Transverse colon (tissue), 4 donors: ENCODE data around the gene LOXL1.

Source experiments
- CTCF ChIP-seq, 5 experiments: fragments of 200-600 bp in 3 of 5; fragments of 450-650 bp in 2 of 5; sonication (generic) in 3 of 5; IDR thresholded peaks; 1 replicate in 2 of 5; 2 replicates in 3 of 5; pipeline ENCODE4 v1.5.1; 2016 to 2017; ENCODE audit warnings: antibody characterized with exemption in 5 of 5, inconsistent platforms in 3 of 5, mild to moderate bottlenecking in 2 of 5, moderate library complexity in 1 of 5
- EP300 ChIP-seq: sonication (generic); formaldehyde crosslinking; IDR thresholded peaks from one replicate; pipeline ENCODE4 v1.6.1; 2017; ENCODE audit warnings: antibody characterized with exemption, low read depth
- POLR2A ChIP-seq: fragments of 450-650 bp; IDR thresholded peaks from one replicate; pipeline ENCODE4 v1.6.1; 2016; ENCODE audit warnings: antibody characterized with exemption, mild to moderate bottlenecking, moderate library complexity
- POLR2AphosphoS5 ChIP-seq, 3 donors: sonication (generic); formaldehyde crosslinking; IDR thresholded peaks; one replicate each; pipeline ENCODE4 v1.6.1; 2016; ENCODE audit warnings: antibody characterized with exemption in 3 of 3

- TF ChIP-seq POLR2AphosphoS5 (IDR thresholded peaks at IDR 0.05) (no peak), CTCF (IDR thresholded peaks at IDR 0.05) (no peak), EP300 (no peak), POLR2A (no peak)
Observed at GRCh38 chr15:73922186-73923151, 3.8 kb upstream of the LOXL1 start.
